ENCODE results near the gene SUN1. TPM values are rescaled to one million over a fixed set of nuclear protein-coding genes. Genes with fewer than 3 reads are reported as not detected.

Gene SUN1
- total RNA-seq, 3 donors from 2014 or later, result 153 to 189 (median 160) TPM

DNA sequence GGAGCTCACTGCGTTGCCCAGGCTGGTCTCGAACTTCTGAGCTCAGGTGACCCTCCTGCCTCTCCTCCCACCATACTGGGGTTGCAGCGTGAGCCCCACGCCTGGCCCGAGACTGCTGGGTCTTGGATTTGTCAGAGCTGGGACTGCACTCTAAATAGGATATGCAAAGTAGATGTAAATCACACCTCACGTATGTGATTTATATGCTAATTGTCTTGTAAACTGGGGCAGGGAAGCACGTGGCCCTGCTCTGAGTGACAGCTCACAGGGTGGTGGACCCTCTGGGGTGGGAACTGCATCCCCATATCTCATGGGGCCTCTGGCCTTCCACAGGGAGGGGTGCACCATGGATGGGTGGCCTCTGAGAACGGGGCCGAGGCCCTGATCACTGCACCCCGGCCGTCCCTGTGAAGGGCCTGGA is 78.2 kb downstream of the SUN1 start:
- no peak for DNase-seq (ENCODE audit: low spot score in 2 of 2)
- Histone ChIP-seq H3K9me3 (peaks cover 0 to 3% of the 10 kb centered on the region in 2 donors), H3K4me1 (no peaks in the 10 kb centered on the region), H3K36me3 (no peaks in the 10 kb centered on the region), H3K4me3 (no peak overlapping the region), H3K27ac (no peak overlapping the region), H3K27me3 (no peaks in the 10 kb centered on the region)
- TF ChIP-seq POLR2AphosphoS5 (IDR thresholded peaks at IDR 0.05) (no peak), POLR2A (IDR thresholded peaks at IDR 0.05) (no peak)
- TF ChIP-seq, protein P1, sequence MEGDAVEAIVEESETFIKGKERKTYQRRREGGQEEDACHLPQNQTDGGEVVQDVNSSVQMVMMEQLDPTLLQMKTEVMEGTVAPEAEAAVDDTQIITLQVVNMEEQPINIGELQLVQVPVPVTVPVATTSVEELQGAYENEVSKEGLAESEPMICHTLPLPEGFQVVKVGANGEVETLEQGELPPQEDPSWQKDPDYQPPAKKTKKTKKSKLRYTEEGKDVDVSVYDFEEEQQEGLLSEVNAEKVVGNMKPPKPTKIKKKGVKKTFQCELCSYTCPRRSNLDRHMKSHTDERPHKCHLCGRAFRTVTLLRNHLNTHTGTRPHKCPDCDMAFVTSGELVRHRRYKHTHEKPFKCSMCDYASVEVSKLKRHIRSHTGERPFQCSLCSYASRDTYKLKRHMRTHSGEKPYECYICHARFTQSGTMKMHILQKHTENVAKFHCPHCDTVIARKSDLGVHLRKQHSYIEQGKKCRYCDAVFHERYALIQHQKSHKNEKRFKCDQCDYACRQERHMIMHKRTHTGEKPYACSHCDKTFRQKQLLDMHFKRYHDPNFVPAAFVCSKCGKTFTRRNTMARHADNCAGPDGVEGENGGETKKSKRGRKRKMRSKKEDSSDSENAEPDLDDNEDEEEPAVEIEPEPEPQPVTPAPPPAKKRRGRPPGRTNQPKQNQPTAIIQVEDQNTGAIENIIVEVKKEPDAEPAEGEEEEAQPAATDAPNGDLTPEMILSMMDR (IDR thresholded peaks at IDR 0.05), result no peak
- intact Hi-C loops (cut with DNase I; ENCODE audit: low total_unique reads), result no loop called here

DNA sequence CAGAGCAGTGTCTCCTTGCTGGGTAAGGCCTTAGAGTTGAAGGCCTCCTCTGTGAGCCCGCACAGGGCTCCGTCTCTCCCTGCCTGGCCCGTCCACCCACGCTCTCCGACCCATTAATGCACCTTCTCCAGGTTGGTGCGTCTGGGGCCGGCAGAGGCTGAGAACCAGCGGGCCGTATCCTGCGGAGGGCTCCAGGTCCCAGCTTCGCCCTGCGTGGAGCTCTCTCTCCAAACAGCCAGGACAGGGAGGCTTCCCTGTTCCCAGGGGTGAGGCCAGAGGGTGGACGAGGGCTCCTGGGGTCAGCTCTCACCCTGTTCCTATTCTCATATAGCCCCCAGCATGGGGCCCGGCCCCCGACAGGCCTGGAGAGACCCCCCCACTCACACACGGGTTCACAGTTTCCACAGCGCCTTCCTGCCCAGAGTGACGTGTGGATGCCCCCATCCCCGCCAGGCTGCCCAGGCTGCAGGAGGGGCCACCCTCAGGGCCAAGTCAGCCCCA is 78.7 kb downstream of the SUN1 start:
- H3K4me1 ChIP-seq, result no peaks in the 10 kb centered on the region
- H3K27ac ChIP-seq, result no peak overlapping the region
- peaks cover 0 to 3% of the 10 kb centered on the region in 2 donors for H3K9me3 ChIP-seq
- TF ChIP-seq POLR2A (IDR thresholded peaks at IDR 0.05), result no peak
- TF ChIP-seq, protein P1 (IDR thresholded peaks at IDR 0.05), result no peak
- no peak for TF ChIP-seq POLR2AphosphoS5 (IDR thresholded peaks at IDR 0.05)
- no peaks in the 10 kb centered on the region for H3K36me3 ChIP-seq
- intact Hi-C loops (cut with DNase I; ENCODE audit: low total_unique reads), result no loop called here
- DNase-seq (ENCODE audit: low spot score in 2 of 2), result no peak
- H3K27me3 ChIP-seq, result no peaks in the 10 kb centered on the region
- no peak overlapping the region for H3K4me3 ChIP-seq

DNA sequence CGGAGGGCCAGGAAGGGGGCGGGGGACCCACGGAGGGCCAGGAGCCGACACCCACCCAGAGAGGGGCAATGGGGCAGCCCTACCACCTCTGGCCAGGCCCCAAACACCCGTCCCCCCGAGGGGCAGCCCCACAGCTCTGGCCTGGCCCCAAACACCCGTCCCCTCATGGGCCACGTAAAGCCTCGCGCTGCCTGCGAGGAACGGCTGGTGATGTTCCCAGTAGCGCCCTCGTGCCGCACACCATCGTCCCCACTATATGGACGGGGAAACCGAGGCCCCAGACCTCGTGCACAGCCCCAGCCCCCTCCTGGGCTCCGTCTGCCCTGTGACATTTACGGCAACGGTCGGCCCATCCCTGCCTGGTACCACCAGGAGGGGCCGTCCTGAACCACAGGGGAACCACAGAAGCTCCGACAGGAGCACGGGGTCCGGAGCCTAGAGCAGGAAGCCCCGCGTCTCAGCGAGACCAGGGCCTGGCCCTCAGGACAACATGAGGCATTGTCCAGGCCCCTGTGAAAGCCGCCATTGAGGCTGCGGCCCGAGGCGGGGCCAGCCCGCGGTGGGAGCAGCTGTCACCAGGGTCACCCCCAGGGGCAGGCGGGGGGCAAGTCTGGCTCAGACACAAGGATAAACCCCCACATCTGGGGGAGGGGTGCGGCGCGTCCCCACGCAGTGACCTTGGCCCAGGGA is 79.7 kb downstream of the SUN1 start:
- TF ChIP-seq POLR2AphosphoS5 (IDR thresholded peaks at IDR 0.05) (no peak), POLR2A (IDR thresholded peaks at IDR 0.05) (no peak)
- TF ChIP-seq, protein P1 (IDR thresholded peaks at IDR 0.05), result no peak
- Histone ChIP-seq H3K27me3 (no peaks in the 10 kb centered on the region), H3K36me3 (no peaks in the 10 kb centered on the region), H3K27ac (no peak overlapping the region), H3K4me1 (no peaks in the 10 kb centered on the region), H3K9me3 (peaks cover 0 to 3% of the 10 kb centered on the region in 2 donors), H3K4me3 (no peak overlapping the region)
- intact Hi-C loops (cut with DNase I; ENCODE audit: low total_unique reads), result no loop called here
- no peak for DNase-seq (ENCODE audit: low spot score in 2 of 2)

DNA sequence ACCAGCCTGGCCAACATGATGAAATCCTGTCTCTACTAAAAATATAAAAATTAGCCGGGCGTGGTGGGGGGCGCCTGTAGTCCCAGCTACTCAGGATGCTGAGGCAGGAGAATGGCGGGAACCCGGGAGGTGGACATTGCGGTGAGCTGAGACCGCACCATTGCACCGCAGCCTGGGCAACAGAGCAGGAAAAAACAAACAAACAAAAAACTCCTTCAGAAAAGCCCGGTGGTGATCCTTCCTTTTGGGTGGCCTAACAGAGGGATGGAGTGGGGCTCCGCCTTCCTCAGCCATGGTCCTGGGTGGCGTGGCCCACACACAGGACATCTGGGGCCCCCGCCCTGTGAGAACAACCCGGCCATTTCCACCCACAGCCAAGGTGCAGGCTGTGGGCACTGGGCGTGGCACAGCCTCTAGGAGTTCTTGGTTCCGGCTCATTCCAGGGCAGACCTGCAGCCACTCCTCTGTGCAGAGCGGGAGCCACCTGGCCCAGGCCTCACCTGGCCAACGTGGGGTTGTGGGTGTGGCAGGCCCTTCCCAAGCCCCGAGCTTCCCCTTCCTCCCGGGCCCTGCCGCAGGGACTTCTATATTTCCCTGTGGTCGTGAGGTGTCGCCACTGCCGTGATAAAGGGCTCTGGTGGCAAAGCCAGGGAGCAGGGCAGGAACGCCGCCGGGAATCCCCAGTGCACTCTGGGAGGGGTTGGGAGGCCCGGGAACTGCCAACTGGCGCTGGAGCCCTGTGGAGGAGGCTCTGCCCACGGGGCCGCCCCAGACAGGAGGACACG is 81.7 kb downstream of the SUN1 start:
- Histone ChIP-seq H3K27ac (peak overlapping the region in 1 of 2 donors; percentile 45), H3K4me1 (no peaks in the 10 kb centered on the region), H3K36me3 (no peaks in the 10 kb centered on the region), H3K27me3 (no peaks in the 10 kb centered on the region), H3K4me3 (peak overlapping the region in 1 of 3 donors; percentile 15), H3K9me3 (no peaks in the 10 kb centered on the region)
- DNase-seq (ENCODE audit: low spot score in 2 of 2), result peak in 1 of 2 donors; percentile 35
- TF ChIP-seq POLR2AphosphoS5 (IDR thresholded peaks at IDR 0.05) (no peak), POLR2A (IDR thresholded peaks at IDR 0.05) (no peak)
- TF ChIP-seq, protein P1 (IDR thresholded peaks at IDR 0.05), result no peak
- intact Hi-C loops (cut with DNase I; ENCODE audit: low total_unique reads), result no loop called here

Data from breast epithelium (tissue), 4 donors.